LNCAP (cell line): ENCODE results near the gene POMT2.

Experiments used
- CTCF ChIP-seq: fragments of 450-650 bp; IDR thresholded peaks from 2 replicates; pipeline ENCODE4 v1.5.1; 2017; ENCODE audit warnings: mild to moderate bottlenecking

Gene POMT2

GRCh38 chr14:77260631-77261030 lies 60.1 kb downstream of the POMT2 start:
- TF ChIP-seq CTCF = no peak

- TF ChIP-seq CTCF = no peak
These were observed 60.5 kb downstream of the POMT2 start for GRCh38 chr14:77260199-77260598.

- TF ChIP-seq CTCF = no peak
These were observed 61.5 kb downstream of the POMT2 start for GRCh38 chr14:77259025-77259715.

- no peak for TF ChIP-seq CTCF
These were observed 62.1 kb downstream of the POMT2 start for GRCh38 chr14:77258566-77258965.

- no peak for TF ChIP-seq CTCF
These were observed 63.0 kb downstream of the POMT2 start for GRCh38 chr14:77257700-77258099.

GRCh38 chr14:77256694-77257093 lies 64.0 kb downstream of the POMT2 start:
- TF ChIP-seq CTCF = no peak

GRCh38 chr14:77253333-77254190 lies 67.1 kb downstream of the POMT2 start:
- TF ChIP-seq CTCF = no peak
